ENCODE measurements around the gene UBR3. TPM values are rescaled to one million over a fixed set of nuclear protein-coding genes. Genes with fewer than 3 reads are reported as not detected.

The UBR3 gene
- total and polyA plus RNA-seq, 2 experiments from 2014 or later: 10.7 to 28.0 TPM

DNA sequence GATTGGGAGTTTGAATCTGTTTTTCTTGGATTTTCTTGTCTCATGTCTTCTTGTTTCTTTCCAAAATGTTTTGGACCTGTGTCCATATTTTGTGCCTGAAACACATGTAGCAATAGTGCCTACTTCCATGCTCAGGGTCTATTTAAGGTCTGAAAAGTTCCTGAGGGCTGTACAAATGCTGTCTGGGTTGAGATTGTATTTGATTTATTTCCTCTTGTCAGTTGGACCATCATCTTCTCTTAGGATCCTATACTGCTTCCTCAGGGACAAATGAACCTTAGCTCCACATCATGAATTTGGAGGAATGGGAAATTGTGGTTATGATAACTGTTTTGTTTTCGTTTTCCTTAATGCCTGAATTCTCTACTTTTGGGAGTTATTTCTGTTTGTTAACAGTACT, 59.9 kb downstream of the UBR3 start (continued):
- TF ChIP-seq, protein P1, sequence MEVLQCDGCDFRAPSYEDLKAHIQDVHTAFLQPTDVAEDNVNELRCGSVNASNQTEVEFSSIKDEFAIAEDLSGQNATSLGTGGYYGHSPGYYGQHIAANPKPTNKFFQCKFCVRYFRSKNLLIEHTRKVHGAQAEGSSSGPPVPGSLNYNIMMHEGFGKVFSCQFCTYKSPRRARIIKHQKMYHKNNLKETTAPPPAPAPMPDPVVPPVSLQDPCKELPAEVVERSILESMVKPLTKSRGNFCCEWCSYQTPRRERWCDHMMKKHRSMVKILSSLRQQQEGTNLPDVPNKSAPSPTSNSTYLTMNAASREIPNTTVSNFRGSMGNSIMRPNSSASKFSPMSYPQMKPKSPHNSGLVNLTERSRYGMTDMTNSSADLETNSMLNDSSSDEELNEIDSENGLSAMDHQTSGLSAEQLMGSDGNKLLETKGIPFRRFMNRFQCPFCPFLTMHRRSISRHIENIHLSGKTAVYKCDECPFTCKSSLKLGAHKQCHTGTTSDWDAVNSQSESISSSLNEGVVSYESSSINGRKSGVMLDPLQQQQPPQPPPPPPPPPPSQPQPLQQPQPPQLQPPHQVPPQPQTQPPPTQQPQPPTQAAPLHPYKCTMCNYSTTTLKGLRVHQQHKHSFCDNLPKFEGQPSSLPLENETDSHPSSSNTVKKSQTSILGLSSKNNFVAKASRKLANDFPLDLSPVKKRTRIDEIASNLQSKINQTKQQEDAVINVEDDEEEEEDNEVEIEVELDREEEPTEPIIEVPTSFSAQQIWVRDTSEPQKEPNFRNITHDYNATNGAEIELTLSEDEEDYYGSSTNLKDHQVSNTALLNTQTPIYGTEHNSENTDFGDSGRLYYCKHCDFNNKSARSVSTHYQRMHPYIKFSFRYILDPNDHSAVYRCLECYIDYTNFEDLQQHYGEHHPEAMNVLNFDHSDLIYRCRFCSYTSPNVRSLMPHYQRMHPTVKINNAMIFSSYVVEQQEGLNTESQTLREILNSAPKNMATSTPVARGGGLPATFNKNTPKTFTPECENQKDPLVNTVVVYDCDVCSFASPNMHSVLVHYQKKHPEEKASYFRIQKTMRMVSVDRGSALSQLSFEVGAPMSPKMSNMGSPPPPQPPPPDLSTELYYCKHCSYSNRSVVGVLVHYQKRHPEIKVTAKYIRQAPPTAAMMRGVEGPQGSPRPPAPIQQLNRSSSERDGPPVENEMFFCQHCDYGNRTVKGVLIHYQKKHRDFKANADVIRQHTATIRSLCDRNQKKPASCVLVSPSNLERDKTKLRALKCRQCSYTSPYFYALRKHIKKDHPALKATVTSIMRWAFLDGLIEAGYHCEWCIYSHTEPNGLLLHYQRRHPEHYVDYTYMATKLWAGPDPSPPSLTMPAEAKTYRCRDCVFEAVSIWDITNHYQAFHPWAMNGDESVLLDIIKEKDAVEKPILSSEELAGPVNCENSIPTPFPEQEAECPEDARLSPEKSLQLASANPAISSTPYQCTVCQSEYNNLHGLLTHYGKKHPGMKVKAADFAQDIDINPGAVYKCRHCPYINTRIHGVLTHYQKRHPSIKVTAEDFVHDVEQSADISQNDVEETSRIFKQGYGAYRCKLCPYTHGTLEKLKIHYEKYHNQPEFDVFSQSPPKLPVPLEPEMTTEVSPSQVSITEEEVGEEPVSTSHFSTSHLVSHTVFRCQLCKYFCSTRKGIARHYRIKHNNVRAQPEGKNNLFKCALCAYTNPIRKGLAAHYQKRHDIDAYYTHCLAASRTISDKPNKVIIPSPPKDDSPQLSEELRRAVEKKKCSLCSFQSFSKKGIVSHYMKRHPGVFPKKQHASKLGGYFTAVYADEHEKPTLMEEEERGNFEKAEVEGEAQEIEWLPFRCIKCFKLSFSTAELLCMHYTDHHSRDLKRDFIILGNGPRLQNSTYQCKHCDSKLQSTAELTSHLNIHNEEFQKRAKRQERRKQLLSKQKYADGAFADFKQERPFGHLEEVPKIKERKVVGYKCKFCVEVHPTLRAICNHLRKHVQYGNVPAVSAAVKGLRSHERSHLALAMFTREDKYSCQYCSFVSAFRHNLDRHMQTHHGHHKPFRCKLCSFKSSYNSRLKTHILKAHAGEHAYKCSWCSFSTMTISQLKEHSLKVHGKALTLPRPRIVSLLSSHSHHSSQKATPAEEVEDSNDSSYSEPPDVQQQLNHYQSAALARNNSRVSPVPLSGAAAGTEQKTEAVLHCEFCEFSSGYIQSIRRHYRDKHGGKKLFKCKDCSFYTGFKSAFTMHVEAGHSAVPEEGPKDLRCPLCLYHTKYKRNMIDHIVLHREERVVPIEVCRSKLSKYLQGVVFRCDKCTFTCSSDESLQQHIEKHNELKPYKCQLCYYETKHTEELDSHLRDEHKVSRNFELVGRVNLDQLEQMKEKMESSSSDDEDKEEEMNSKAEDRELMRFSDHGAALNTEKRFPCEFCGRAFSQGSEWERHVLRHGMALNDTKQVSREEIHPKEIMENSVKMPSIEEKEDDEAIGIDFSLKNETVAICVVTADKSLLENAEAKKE (CRISPR knock-in tag; IDR thresholded peaks at IDR 0.05): no peak

DNA sequence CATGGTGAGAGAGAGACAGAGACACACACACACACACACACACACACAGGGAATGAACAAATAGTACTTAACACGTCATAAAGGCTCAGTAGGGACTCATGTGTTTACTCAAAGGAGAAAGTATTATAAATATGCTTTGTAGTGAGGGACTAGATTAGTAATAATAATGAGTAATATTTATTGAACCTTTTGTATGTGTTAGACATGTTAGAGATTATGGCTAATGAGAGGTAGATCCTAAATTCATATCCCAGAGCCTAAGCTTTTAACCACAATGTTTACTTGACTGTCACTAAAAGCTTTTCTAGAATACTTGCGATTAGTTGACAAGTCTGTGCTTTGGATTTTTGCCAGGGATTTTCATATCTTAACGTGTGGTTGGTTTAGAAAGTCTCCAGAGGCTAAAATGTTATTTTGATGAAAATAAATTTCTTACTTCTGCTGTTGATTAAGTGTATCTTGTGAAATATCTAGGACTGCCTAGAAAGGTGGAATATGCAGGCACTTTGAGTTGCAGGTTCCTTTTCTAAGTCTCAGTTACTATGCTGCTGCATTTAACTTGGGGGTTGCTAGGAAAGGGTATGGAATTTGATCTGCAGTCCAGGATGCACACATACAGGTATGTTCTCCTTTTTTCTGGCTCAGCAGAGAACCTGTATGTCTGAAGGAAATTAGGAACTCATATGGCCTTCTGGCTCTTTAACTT, 64.5 kb downstream of the UBR3 start:
- no peaks in the 10 kb centered on the region for H3K9me2 ChIP-seq (ENCODE audit: insufficient read depth)
- no peak overlapping the region for H3K4me3 ChIP-seq
- no peak overlapping the region; the same call in 1 of the 2 replicates for H3K27ac Mint-ChIP-seq
- peaks cover 8% of the 10 kb centered on the region for H3K4me1 Mint-ChIP-seq
- ATAC-seq (no peak), DNase-seq (ENCODE audit: low spot score) (no peak)
- H3K36me3 Mint-ChIP-seq (ENCODE audit: low read depth): no peaks in the 10 kb centered on the region
- peak overlapping the region; percentile 28; the same call in 1 of the 2 replicates for H3K27ac ChIP-seq (ENCODE audit: low read depth)
- H3K27me3 Mint-ChIP-seq (ENCODE audit: insufficient read depth, low read depth, poor library complexity): no peaks in the 10 kb centered on the region
- no peaks in the 10 kb centered on the region for H3K27me3 ChIP-seq (ENCODE audit: insufficient read depth)
- H3F3A ChIP-seq (replicated peaks; ENCODE audit: low read depth): no peaks in the 10 kb centered on the region
- no peaks in the 10 kb centered on the region for H3K9me3 Mint-ChIP-seq
- H3K79me2 ChIP-seq (replicated peaks; ENCODE audit: insufficient read depth): no peaks in the 10 kb centered on the region
- no peaks in the 10 kb centered on the region for H4K20me1 ChIP-seq (replicated peaks; ENCODE audit: insufficient read depth)
- no peak overlapping the region for H3K4me2 ChIP-seq
- H2AFZ ChIP-seq: no peak overlapping the region
- H3K4me1 ChIP-seq (ENCODE audit: insufficient read depth): 0 out of 2 replicates have a peak, but pooled peaks cover 5% of the 10 kb centered on the region
- H3K4me3 Mint-ChIP-seq: no peak overlapping the region
- no peaks in the 10 kb centered on the region for H3K36me3 ChIP-seq (ENCODE audit: insufficient read depth)
- TF ChIP-seq EZH2 (IDR thresholded peaks at IDR 0.05; ENCODE audit: low read depth, unreplicated experiment): no peak
- TF ChIP-seq, protein P2, sequence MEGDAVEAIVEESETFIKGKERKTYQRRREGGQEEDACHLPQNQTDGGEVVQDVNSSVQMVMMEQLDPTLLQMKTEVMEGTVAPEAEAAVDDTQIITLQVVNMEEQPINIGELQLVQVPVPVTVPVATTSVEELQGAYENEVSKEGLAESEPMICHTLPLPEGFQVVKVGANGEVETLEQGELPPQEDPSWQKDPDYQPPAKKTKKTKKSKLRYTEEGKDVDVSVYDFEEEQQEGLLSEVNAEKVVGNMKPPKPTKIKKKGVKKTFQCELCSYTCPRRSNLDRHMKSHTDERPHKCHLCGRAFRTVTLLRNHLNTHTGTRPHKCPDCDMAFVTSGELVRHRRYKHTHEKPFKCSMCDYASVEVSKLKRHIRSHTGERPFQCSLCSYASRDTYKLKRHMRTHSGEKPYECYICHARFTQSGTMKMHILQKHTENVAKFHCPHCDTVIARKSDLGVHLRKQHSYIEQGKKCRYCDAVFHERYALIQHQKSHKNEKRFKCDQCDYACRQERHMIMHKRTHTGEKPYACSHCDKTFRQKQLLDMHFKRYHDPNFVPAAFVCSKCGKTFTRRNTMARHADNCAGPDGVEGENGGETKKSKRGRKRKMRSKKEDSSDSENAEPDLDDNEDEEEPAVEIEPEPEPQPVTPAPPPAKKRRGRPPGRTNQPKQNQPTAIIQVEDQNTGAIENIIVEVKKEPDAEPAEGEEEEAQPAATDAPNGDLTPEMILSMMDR (conservative IDR thresholded peaks at IDR 0.05; ENCODE audit: low read depth in 2 of 2): no peak
- TF ChIP-seq, protein P3, sequence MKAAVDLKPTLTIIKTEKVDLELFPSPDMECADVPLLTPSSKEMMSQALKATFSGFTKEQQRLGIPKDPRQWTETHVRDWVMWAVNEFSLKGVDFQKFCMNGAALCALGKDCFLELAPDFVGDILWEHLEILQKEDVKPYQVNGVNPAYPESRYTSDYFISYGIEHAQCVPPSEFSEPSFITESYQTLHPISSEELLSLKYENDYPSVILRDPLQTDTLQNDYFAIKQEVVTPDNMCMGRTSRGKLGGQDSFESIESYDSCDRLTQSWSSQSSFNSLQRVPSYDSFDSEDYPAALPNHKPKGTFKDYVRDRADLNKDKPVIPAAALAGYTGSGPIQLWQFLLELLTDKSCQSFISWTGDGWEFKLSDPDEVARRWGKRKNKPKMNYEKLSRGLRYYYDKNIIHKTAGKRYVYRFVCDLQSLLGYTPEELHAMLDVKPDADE (IDR thresholded peaks at IDR 0.05): no peak
- no peak for TF ChIP-seq CREB1 (CRISPR knock-in tag; IDR thresholded peaks at IDR 0.05; ENCODE audit: low read depth)

All from GM23338 (cell line).